HG02588 (cell line): Measurements from ENCODE around the gene BEST1.

Experiments
- ATAC-seq: cut with Tn5 transposase; IDR thresholded peaks from one replicate; pipeline ENCODE4 v1.9.1; 2021; ENCODE audit warnings: mild to moderate bottlenecking, moderate library complexity; ENCODE audit not compliant: unreplicated experiment

The BEST1 gene

GRCh38 chr11:62012832-62013461, 62.8 kb downstream of the BEST1 start:
- ATAC-seq: no peak
